HG03064 (cell line): Measurements from ENCODE around the gene SNRNP48.

Experiments used
- ATAC-seq: cut with Tn5 transposase; IDR thresholded peaks from one replicate; pipeline ENCODE4 v1.9.1; 2021; ENCODE audit warnings: low read depth; ENCODE audit not compliant: unreplicated experiment

Gene SNRNP48

DNA sequence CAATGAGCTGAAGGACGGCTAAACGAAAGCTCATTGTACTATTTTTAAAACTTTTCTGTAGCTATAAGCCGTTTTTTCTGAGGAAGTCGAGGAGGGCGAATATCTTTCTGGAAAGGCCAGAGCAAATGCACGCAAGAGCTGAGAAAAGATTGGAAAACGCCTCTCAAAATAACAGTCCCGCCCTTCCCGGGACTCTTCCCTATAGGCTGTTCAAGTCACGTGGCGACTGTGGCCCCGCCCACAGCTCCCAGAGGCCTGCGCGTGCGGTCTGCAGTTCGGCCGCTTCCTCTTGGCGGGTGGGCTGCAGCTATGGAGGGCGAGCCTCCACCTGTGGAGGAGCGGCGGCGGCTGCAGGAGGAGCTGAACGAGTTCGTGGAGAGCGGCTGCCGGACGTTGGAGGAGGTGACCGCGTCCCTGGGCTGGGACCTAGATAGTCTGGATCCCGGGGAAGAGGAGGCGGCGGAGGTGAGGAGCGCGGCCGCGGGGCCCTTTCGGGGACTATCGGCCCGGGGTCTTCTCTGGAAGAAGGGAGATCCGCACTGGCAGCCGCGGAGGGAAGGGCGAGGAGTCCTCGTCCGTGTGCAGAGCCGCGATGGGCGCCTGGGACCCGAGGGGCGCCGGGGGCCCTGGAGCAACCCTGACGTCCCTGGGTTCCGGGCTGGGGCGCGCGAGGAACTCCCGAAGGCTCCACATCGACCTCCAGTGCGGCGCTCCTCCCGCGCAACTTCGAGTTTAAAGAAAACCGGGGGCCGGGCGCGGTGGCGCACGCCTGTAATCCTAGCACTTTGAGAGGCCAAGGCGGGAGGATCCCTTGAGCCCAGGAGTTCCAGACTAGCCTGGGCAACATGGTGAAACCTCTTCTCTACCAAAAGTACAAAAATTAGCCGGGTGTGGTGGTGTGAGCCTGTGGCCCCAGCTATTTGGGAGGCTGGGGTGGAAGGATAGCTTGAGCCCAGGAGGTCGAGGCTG lies at the start of gene SNRNP48:
SNRNP48 (plus strand) TSS at position 250 of the 969 bp plus-strand sequence; CDS start at position 310, 60 bp downstream.
- ATAC-seq: peak; percentile 100

DNA sequence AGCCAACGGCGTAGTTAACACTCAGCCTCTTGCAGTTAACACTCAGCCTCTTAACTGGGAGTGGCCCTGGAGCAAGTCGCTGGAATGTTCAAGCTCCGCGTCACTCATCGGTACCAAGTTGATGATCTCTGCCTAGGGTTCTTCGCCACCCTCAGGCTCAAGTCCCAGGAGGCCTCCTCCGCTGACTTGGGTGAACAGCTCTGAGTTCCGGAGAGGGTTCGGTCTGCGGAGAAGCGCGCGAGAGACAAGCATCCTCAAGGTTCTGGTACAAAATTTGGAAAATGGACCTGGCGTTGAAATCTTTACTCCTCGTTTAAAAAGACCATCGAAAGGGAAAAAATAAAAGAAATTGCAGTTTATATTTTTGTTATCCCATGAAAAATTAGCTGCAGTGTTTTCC lies 49.4 kb upstream of the SNRNP48 start:
- ATAC-seq: no peak

DNA sequence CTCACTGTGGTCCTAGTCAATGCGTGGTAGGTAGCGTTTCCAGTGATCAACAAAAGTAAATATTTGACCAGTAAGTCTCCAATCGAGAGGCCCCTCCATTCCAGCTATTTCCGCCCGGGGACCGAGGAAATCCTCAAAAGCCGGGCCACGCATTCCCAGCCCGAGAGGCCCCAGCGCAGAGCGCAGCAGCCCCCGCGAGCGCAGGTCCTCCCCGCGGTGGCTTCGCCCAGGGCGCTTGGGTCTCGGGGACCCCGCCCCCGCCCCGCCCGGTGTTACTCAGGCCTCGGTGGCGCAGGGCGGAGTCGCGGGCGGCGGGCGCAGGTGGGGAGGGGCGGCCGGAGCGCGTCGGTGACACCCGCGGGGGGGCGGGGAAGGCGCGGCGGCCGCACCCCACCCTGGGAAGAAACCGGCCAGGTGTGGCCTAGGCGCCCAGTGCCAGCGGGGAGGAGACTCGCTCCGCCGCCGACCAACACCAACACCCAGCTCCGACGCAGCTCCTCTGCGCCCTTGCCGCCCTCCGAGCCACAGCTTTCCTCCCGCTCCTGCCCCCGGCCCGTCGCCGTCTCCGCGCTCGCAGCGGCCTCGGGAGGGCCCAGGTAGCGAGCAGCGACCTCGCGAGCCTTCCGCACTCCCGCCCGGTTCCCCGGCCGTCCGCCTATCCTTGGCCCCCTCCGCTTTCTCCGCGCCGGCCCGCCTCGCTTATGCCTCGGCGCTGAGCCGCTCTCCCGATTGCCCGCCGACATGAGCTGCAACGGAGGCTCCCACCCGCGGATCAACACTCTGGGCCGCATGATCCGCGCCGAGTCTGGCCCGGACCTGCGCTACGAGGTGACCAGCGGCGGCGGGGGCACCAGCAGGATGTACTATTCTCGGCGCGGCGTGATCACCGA lies 48.6 kb upstream of the SNRNP48 start, which contains the start of gene DSP:
DSP (plus strand) TSS at position 497 of the 890 bp plus-strand sequence; CDS start at position 742, 245 bp downstream.
- ATAC-seq: no peak

GRCh38 chr6:7542065-7542873 lies 47.7 kb upstream of the SNRNP48 start:
- no peak for ATAC-seq

- no peak for ATAC-seq
Measured at GRCh38 chr6:7542874-7543624, 46.9 kb upstream of the SNRNP48 start.

DNA sequence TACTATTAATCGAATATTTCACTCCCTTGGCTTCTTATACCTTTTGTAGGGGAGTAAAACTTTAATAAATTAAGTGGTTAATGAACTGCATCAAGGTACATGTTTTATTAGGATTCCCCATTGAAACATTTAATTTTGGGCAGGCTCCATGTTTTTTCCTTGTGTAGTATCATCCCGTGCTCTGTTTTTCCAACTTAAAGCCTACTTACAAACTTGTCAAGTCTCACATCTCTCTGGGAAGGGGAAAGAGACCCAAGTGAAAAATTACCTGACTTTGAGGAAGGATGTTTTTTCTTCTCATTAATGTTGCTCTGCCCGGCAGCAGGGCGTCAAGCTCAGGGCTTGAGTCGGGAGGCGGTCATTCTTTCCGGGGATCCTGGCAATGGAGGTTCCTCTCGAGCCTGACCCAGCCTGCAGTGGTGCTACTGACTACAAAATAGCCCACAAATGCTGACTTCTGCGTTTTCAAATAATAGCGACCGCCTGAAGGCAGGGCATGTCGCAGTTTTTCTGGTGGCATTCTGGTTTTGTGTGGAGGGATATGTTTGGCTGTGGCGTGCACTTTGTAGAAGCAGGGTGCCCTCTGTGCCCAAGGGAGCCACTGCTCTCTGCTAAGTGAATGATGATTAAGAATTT lies 46.1 kb upstream of the SNRNP48 start:
- ATAC-seq: no peak

GRCh38 chr6:7544597-7544996 lies 45.4 kb upstream of the SNRNP48 start:
- ATAC-seq: no peak

GRCh38 chr6:7545316-7546019 lies 44.5 kb upstream of the SNRNP48 start:
- no peak for ATAC-seq

- ATAC-seq: no peak
Measured at GRCh38 chr6:7546020-7546369, 44.0 kb upstream of the SNRNP48 start.

DNA sequence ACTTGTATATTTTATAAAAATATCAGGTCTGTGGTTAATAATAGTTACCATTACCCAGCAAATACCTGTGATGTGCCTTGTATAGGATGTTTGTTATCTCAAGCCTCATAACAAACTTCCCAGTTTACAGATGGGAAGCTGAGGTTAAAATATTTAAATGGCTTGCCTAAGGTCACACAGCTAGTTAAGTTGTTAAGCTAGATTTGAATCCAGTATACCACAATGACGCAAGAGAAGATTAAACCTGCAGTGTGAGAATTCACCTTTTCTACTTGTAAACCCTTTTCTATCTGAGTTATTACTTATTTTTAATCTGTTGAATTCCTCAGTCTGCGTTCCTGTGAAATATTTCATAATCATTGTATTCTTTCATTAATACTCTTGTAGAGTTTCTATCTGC lies 43.6 kb upstream of the SNRNP48 start:
- no peak for ATAC-seq

- no peak for ATAC-seq
Measured at GRCh38 chr6:7546896-7547295, 43.1 kb upstream of the SNRNP48 start.

- no peak for ATAC-seq
Measured at GRCh38 chr6:7547315-7547714, 42.7 kb upstream of the SNRNP48 start.

DNA sequence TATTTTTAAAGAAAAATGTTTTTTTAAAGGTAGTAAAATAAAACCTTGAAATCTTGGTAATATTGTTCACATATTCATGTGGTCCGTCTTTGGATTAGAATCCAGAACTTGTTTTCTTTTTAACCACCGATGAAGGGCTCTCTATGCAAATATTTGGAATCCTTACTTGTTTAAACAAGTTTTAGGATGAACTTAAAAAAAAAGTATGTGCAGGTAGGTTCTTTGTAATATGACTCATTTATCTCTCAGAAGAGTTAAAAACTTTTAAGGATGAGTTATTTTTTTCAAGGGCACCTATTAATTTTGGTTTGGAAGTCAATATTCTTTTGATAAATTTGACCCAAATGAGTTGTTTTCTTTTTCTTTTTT lies 39.6 kb upstream of the SNRNP48 start:
- no peak for ATAC-seq

GRCh38 chr6:7554533-7555275 lies 35.3 kb upstream of the SNRNP48 start:
- ATAC-seq: no peak

DNA sequence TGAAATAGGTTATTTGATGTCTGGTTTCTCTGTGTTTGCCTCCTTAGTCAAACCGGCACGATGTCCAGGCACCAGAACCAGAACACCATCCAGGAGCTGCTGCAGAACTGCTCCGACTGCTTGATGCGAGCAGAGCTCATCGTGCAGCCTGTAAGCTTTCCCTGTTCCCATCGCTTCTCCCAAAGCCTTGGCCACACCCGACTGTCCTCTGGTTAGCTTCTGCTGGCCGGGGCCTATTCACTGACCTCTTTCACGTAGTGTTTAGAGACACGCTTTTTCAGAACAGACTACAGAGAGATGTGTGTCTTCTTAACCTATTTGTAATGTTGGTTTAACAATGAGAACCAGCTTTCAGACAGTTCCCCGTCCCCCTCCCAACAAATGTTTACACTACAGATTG lies 34.3 kb upstream of the SNRNP48 start:
- ATAC-seq: no peak

DNA sequence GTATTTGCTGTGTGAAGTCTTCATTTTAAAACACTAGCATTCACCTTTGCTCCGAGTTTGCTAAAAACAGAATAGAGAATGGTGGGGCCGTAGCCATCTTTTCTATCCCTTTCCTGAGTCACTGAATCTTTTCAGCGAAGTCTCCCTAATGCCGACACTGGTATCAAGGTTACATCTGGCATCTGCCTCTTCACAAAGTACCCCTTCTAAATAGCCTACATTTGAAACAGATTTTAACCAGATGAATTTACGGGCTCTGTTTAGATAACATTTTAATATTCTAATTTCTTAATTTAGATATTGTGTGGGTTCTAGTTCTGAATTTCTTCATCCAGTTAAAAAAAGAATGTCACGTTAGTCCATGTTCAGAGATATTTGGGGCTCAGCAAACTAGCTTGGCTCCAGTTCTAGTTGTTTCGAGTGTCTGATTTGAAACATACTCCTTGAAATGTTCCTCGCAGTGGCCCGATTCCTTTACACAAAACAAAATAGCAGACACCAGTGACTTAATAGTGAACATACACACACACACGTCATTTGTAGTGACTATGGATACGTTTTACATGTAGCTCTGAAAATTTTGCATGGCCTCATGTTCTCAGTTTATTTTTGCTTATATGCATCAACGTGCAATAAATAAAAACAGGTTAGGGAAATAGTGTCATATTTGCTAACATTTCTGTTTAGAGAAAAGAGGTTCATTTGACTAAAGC lies 33.4 kb upstream of the SNRNP48 start:
- ATAC-seq: no peak

DNA sequence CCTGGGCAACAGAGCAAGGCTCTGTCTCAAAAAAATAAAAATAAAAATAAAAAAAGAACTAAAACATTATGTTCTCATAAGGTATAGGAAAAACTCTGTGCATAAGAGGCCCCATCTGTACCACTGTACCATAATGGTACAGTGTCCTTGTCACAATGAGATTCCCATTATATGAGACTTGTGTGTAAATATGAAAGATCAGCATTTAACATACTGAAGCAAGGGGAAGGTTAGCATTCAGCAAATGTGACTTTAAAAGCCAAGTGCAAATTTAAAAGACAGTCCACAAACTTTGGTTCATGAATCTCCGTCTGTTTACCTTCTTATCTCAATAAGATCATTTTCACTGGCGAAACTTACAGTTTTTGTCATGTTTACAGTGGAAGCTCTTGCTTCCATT lies 32.3 kb upstream of the SNRNP48 start:
- ATAC-seq: no peak
